Raji (cell line): Measurements from ENCODE around the gene UBE2V1.

Source experiments
- POLR2A ChIP-seq: IDR thresholded peaks from 2 replicates; pipeline ENCODE4 v1.6.1; 2011; ENCODE audit warnings: low read depth, low read length, control low read depth; ENCODE audit not compliant: insufficient read depth

Gene UBE2V1

GRCh38 chr20:50112512-50113419 lies at the start of gene UBE2V1:
TSS of gene UBE2V1 (minus strand) at chr20:50113150. CDS start at chr20:50113128, 22 bp downstream.
- peak; percentile 86 for TF ChIP-seq POLR2A

- peak; percentile 89 for TF ChIP-seq POLR2A
Observed at GRCh38 chr20:50153500-50154377, 40.8 kb upstream of the UBE2V1 start, which contains the start of gene PEDS1. TSS of gene PEDS1 (minus strand) at chr20:50153723. CDS start at chr20:50153637, 86 bp downstream.

- TF ChIP-seq POLR2A = no peak
Observed at GRCh38 chr20:50153153-50153499, 40.2 kb upstream of the UBE2V1 start.

GRCh38 chr20:50152394-50153152 lies 39.6 kb upstream of the UBE2V1 start:
- no peak for TF ChIP-seq POLR2A

- no peak for TF ChIP-seq POLR2A
Observed at GRCh38 chr20:50151034-50151743, 38.2 kb upstream of the UBE2V1 start.

- TF ChIP-seq POLR2A = no peak
Observed at GRCh38 chr20:50149481-50150254, 36.7 kb upstream of the UBE2V1 start.

- TF ChIP-seq POLR2A = no peak
Observed at GRCh38 chr20:50146732-50147662, 34.0 kb upstream of the UBE2V1 start.

- TF ChIP-seq POLR2A = no peak
Observed at GRCh38 chr20:50146214-50146613, 33.3 kb upstream of the UBE2V1 start.

GRCh38 chr20:50145566-50145965 lies 32.6 kb upstream of the UBE2V1 start:
- TF ChIP-seq POLR2A = no peak

GRCh38 chr20:50144362-50144761 lies 31.4 kb upstream of the UBE2V1 start:
- TF ChIP-seq POLR2A = no peak

GRCh38 chr20:50142812-50143211 lies 29.9 kb upstream of the UBE2V1 start:
- no peak for TF ChIP-seq POLR2A

GRCh38 chr20:50141811-50142561 lies 29.0 kb upstream of the UBE2V1 start:
- no peak for TF ChIP-seq POLR2A
